SU-DHL-6 (cell line): ENCODE data around the gene GNG7.
"Not testable (repeated sequence)": the region's sequence is repeated elsewhere in the genome, so short reads cannot be mapped to it uniquely, and the experiment has no call there.

Source experiments
- H2AFZ ChIP-seq: fragments of 200-600 bp; sonication (generic); 2 replicates; pipeline ENCODE4 v1.6.1; 2014; ENCODE audit warnings: low read depth, mild to moderate bottlenecking, moderate library complexity, mixed read lengths, antibody characterized with exemption, low read length; ENCODE audit not compliant: severe bottlenecking
- H3F3A ChIP-seq: fragments of 200-600 bp; shearing (Covaris generic); 2 replicates; pipeline ENCODE4 v1.6.0; 2016; ENCODE audit warnings: antibody characterized with exemption, mild to moderate bottlenecking; ENCODE audit not compliant: insufficient read depth
- H3K27ac ChIP-seq: fragments of 200-600 bp; sonication (generic); 2 replicates; pipeline ENCODE4 v1.5.1; 2016; ENCODE audit warnings: low read depth, mild to moderate bottlenecking, low read length, moderate library complexity, mixed read lengths
- H3K27me3 ChIP-seq: fragments of 200-600 bp; sonication (generic), shearing (Covaris generic); 2 replicates; pipeline ENCODE4 v1.6.0; 2014; ENCODE audit warnings: mild to moderate bottlenecking, low read length
- H3K36me3 ChIP-seq: fragments of 200-600 bp; sonication (generic); 2 replicates; pipeline ENCODE4 v1.6.1; 2014; ENCODE audit warnings: mild to moderate bottlenecking, low read length, mixed read lengths
- H3K4me2 ChIP-seq: fragments of 300-600, 200-600 bp; shearing (Covaris generic), sonication (generic); 2 replicates; pipeline ENCODE4 v1.6.0; 2014; ENCODE audit warnings: low read length, low read depth, mild to moderate bottlenecking; ENCODE audit not compliant: poor library complexity, severe bottlenecking
- H3K4me3 ChIP-seq: fragments of 200-600 bp; sonication (generic); 2 replicates; pipeline ENCODE4 v1.5.1; 2014; ENCODE audit warnings: antibody characterized with exemption, low read length, mild to moderate bottlenecking, mixed read lengths; ENCODE audit not compliant: insufficient read depth, poor library complexity, severe bottlenecking
- H3K79me2 ChIP-seq: fragments of 200-600 bp; sonication (generic); 2 replicates; pipeline ENCODE4 v1.6.1; 2014; ENCODE audit warnings: mild to moderate bottlenecking, low read length, moderate library complexity; ENCODE audit not compliant: insufficient read depth
- H3K9ac ChIP-seq: fragments of 200-600 bp; sonication (generic); 2 replicates; pipeline ENCODE4 v1.7.0; 2014; ENCODE audit warnings: mild to moderate bottlenecking, low read length
- H3K9me2 ChIP-seq: fragments of 200-600 bp; sonication (generic); replicated peaks from 2 replicates; pipeline ENCODE4 v1.6.1; 2014; ENCODE audit warnings: low read length; ENCODE audit not compliant: insufficient read depth
- H3K9me3 ChIP-seq: fragments of 200-600 bp; sonication (generic); 2 replicates; pipeline ENCODE4 v1.6.1; 2014; ENCODE audit warnings: low read length, mixed read lengths; ENCODE audit not compliant: insufficient read depth
- H4K20me1 ChIP-seq: fragments of 200-600 bp; sonication (generic); 2 replicates; pipeline ENCODE4 v1.6.1; 2014; ENCODE audit warnings: low read depth, mild to moderate bottlenecking, antibody characterized with exemption, low read length, moderate library complexity, mixed read lengths
- EZH2phosphoT487 ChIP-seq: fragments of 200-600 bp; sonication (generic), shearing (Covaris generic); conservative IDR thresholded peaks from 2 replicates; pipeline ENCODE4 v1.6.1; 2018; ENCODE audit warnings: mild to moderate bottlenecking, antibody characterized with exemption, low read length, moderate library complexity, mixed read lengths
- TF ChIP-seq, protein P1 (sequence below): fragments of 200-600 bp; sonication (generic); IDR thresholded peaks from one replicate; pipeline ENCODE4 v1.5.1; 2017; ENCODE audit warnings: antibody characterized with exemption, mild to moderate bottlenecking, low read length, moderate library complexity; ENCODE audit not compliant: insufficient read depth, poor library complexity, severe bottlenecking

Gene GNG7

GRCh38 chr19:2546128-2547032 lies 156.1 kb downstream of the GNG7 start:
- no peaks in the 10 kb centered on the region for H3K27me3 ChIP-seq
- no peaks in the 10 kb centered on the region for H3K9me3 ChIP-seq
- no peaks in the 10 kb centered on the region for H4K20me1 ChIP-seq
- TF ChIP-seq, protein P1, sequence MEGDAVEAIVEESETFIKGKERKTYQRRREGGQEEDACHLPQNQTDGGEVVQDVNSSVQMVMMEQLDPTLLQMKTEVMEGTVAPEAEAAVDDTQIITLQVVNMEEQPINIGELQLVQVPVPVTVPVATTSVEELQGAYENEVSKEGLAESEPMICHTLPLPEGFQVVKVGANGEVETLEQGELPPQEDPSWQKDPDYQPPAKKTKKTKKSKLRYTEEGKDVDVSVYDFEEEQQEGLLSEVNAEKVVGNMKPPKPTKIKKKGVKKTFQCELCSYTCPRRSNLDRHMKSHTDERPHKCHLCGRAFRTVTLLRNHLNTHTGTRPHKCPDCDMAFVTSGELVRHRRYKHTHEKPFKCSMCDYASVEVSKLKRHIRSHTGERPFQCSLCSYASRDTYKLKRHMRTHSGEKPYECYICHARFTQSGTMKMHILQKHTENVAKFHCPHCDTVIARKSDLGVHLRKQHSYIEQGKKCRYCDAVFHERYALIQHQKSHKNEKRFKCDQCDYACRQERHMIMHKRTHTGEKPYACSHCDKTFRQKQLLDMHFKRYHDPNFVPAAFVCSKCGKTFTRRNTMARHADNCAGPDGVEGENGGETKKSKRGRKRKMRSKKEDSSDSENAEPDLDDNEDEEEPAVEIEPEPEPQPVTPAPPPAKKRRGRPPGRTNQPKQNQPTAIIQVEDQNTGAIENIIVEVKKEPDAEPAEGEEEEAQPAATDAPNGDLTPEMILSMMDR: no peak
- no peak for TF ChIP-seq EZH2phosphoT487
- H3K27ac ChIP-seq: peak overlapping the region; percentile 55
- no peaks in the 10 kb centered on the region for H3K79me2 ChIP-seq
- no peak overlapping the region for H2AFZ ChIP-seq
- H3K9ac ChIP-seq: no peak overlapping the region
- H3K4me3 ChIP-seq: no peak overlapping the region
- H3K36me3 ChIP-seq: no peaks in the 10 kb centered on the region
- H3K9me2 ChIP-seq: no peaks in the 10 kb centered on the region
- no peaks in the 10 kb centered on the region for H3F3A ChIP-seq
- H3K4me2 ChIP-seq: peak overlapping the region; percentile 25

DNA sequence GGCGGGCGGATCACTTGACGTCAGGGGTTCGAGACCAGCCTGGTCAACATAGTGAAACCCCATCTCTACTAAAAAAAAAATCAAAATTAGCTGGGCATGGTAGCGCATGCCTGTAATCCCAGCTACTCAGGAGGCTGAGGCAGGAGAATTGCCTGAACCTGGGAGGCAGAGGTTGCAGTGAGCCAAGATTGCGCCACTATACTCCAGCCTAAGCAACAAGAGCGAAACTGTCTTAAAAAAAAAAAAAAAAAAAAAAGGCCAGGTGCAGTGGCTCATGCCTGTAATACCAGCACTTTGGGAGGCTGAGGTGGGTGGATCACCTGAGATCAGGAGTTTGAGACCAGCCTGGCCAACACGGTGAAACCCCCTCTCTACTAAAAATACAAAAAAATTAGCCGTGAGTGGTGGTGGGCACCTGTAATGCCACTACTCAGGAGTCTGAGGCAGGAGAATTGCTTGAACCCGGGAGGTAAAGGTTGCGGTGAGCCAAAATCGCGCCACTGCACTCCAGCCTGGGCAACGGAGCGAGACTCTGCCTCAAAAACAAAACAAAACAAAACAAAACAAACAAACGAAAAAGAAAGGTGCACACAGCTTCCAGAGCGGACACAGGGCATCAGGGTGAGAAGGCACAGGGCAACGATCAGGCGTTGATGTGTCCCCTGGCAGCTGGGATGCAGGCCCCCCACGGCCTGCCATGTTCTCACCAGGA lies 156.9 kb downstream of the GNG7 start:
- peak overlapping the region; percentile 25 for H3K4me2 ChIP-seq
- not testable (repeated sequence) for H3K9ac ChIP-seq, H3K9me3 ChIP-seq, H4K20me1 ChIP-seq, H3K79me2 ChIP-seq, H3F3A ChIP-seq, H3K27me3 ChIP-seq, H3K4me3 ChIP-seq, H2AFZ ChIP-seq, H3K36me3 ChIP-seq, H3K9me2 ChIP-seq
- peak overlapping the region; percentile 55 for H3K27ac ChIP-seq

GRCh38 chr19:2544576-2545415 lies 157.7 kb downstream of the GNG7 start:
- Histone ChIP-seq H4K20me1 (no peaks in the 10 kb centered on the region), H3K4me2 (no peak overlapping the region), H2AFZ (no peak overlapping the region), H3K36me3 (no peaks in the 10 kb centered on the region), H3K9me3 (no peaks in the 10 kb centered on the region), H3K79me2 (no peaks in the 10 kb centered on the region), H3K9me2 (no peaks in the 10 kb centered on the region), H3K9ac (no peak overlapping the region), H3K27me3 (no peaks in the 10 kb centered on the region), H3F3A (no peaks in the 10 kb centered on the region), H3K4me3 (no peak overlapping the region), H3K27ac (no peak overlapping the region)
- TF ChIP-seq EZH2phosphoT487: no peak
- TF ChIP-seq, protein P1: no peak
